HG03097 (cell line): ENCODE data around the gene ROPN1.

Experiments used
- ATAC-seq: cut with Tn5 transposase; IDR thresholded peaks from one replicate; pipeline ENCODE4 v1.9.1; 2021; ENCODE audit not compliant: unreplicated experiment, low FRiP score

ROPN1 gene

DNA sequence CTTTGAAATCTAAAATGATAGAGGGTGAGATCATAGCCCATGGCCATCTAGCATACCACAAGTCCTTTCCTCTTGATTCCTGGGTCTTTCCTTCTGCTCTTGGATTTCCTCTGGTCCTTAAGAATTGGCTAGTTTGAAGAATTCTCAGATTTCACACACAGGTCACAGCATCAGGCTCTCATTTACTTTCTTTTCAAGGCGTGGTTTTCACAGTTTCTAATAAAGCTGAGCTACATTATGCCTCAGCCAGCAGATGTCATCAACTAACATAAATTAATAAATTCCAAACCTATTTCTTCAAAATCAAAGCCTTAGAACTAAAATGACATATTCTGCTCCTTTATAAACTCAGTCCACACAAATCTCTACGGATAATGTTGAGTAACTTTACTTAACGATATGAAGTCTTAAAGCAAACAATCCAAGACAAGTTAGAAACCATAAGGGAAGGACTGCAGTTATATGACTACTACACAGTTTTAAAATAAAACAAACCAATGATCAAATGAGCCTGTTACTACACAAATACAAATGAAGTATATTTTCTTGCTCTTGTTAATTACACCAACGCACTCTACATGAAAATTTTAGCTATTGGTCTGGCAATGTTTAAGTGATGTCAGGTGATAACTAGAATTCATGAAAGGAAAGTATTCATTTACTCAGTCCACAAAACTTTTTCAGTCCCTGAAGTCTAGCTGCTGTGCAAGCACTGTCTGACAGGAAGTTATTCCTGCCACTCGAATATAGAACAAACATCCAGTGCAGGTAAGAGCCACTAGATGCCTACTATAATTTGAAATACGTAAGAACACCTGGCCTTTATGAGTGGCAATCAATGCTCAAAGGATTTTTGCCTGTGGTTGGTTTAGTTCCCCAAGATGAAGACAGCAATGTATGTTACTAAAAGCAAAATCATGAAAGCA lies 40.1 kb downstream of the ROPN1 start:
- no peak for ATAC-seq

DNA sequence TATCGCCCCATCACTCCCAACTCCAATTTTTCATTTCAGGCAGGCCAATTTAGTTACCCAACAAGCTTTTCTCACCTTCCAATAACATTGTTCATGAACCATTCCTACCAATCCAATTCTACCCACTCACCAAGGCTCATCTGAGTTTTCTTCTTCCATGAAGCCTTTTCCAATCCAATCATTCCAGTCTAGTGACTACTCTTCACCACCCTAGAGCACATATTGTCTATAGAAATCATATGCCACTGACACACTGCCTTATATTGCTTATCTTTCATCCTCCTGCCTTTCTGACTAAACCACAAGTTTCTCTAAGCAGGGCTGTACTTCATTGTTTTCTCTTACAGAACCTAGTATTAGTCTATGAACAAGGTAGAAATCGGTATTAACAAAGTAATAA lies 42.3 kb downstream of the ROPN1 start:
- no peak for ATAC-seq

DNA sequence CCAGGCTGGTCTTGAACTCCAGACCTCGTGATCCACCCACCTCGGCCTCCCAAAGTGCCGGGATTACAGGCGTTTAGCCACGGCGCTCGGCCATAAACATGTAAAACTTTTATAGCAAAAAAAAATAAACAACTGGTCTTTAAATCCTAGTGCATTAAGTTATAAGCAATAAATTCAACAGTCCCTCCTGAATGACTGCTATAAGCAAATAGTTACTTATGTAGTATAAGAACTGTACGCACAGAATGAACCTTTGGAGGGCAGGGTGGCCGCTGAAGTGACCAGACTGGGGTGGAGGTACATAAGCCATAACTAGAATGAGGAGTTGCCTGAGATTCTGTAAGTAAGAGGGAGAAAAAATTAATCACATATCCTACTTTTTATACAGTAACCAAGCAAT lies 43.5 kb downstream of the ROPN1 start:
- ATAC-seq = no peak

DNA sequence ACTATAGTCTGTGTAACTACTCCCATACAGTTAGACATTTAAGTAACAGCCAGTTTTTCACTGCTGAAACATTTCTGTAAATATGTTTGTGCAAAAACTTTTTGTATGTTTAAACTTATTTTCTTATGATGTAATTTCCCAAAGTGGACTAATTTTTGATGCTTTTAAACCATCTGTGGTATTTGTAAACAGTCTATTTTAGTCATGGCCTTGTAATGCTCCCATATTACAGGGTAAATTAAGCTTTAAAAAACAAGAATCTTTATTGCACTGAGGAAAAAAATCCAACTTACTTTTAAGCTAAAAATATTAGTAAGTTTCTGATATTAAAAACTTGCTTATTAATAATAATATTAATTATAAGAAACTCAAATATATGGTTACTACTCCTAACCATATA lies 44.4 kb downstream of the ROPN1 start:
- no peak for ATAC-seq

DNA sequence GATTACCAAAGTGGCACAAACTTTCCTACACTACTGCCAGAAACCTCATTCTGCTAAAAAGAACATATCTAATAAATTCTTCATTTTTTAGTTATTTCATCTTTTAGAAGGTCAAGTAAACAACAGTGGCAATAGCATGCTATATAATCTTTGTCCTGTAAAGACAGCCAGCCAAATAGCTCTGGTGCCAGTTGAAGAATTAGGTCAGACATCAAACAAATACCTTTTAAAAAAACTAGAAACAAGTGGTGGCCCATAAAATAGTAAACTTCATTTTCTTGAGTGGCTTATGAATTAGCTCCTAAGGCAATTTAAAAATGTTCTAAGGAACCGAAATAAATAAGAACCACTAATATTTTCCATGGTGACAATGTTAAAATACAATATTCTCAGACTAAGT lies 50.4 kb downstream of the ROPN1 start:
- no peak for ATAC-seq

DNA sequence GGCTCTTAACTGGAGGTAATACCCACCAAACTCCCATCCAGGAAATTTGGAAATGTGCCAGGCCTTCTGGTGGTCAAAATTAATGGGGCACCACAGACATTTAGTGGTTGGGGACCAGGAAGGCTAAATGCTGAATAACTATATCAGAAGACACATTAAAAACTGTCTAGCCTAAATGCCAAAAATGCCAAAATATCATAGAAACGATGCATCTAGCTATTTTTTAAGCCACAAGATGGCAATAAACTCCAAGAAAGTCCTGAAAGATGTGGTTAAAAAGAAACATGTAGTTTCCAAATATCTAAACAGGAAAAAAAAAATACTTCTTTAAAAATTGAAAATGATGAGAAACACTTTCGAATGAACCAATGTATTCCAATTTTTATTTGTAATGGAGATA lies 50.8 kb downstream of the ROPN1 start:
- no peak for ATAC-seq

DNA sequence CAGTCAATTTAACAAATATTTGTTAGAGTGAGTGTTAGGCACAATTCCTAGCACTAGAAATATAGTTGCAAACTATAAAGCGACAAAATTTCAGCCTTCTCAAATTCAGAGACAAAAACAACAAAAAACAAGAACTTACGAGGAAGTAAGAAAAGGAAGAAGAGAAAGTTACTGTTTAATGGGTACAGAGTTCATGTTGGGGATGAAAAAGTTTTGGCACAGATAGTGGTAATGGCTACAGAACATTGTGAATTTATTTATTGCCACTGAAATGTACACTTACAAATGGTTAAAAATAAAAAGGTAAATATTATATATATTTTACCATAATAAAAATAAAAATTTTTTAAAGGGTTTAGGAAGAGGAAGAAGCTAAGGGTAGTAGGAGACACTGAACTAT lies 52.2 kb downstream of the ROPN1 start:
- no peak for ATAC-seq

DNA sequence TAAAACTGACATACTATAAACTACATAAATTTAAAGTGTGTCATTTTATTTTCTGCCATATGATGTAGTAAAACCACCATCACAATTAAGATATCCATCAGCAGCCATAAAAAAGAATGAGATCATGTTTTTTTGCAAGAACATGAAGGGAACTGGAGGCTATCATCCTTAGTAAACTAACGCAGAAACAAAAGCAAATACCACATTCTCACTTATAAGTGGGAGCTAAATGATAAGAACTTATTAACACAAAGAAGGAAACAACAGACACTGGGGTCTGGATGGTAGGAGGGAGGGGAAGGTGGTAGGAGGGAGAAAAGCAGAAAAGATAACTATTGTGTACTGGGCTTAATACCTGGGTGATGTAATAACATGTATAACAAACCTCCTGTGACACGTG lies 55.5 kb downstream of the ROPN1 start:
- ATAC-seq = no peak

DNA sequence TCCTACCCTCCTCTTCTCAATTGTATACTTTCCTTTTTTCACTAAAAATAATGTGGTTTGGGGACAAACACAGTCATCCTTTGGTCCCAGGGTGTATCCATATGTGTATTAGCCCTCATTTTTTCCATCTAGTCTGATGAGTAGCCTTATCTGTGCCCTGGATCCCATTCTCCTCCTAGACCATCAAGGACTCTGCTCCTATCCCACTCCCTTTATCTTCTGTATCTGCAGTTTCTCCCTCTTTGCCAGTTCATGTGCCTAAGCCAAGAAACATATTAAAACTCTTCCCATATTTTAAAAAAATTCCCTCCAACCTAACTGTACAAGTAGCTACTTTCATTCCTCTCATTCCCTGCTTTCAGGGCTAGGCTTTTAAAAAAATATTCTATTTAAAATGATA lies 56.1 kb downstream of the ROPN1 start:
- no peak for ATAC-seq

DNA sequence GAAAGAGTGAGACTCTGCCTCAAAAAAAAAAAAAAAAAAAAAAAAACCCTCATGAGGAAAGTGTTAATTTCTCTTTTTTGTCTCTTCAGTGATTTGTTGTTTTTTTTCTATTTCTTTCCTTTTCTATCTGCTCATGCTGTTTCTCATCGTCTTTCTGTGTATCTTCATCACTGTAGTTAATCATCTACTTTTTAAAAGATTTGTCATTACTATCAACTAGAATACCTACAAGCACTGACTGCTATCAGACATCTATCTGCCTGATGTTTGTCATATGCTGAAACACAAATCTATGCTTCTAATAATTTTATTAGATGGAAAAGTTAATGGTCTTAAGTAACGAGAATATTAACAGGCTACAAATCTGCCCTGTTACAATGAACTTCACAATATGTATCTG lies 57.7 kb downstream of the ROPN1 start:
- ATAC-seq = no peak

DNA sequence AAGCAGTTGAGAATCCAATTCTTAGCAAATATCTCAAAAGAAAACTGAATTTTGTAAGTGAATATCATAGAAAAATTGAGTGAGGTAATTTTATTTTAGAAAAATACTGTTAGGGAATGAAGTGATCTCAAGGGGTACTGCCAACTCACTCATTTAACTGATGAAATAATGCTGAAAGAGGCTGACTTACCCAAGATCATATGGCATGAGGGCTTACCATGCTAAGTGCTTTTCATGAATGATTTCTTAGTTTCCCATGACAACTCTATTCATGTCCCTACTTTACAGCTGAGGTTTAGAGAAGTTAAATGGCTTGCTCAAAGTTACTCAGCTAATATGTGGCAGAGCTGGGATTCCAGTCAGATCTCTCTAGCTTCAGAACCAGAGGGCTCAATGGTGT lies 61.5 kb downstream of the ROPN1 start:
- ATAC-seq = no peak

DNA sequence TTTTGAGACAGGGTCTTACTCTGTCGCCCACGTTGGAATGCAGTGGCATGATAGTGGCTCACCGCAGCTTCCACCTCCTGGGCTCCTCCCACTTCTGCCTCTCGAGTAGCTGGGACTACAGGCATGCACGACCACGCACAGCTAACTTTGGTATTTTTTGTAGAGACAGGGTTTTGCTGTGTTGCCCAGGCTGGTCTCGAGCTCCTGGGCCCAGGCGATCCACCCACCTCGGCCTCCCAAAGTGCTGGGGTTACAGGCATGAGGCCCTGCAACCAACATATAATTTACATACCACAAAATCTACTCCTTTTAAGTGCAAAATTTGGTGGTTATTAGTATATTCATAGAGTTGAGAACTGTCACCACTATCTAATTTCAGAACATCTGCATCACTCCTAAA lies 62.6 kb downstream of the ROPN1 start:
- no peak for ATAC-seq

DNA sequence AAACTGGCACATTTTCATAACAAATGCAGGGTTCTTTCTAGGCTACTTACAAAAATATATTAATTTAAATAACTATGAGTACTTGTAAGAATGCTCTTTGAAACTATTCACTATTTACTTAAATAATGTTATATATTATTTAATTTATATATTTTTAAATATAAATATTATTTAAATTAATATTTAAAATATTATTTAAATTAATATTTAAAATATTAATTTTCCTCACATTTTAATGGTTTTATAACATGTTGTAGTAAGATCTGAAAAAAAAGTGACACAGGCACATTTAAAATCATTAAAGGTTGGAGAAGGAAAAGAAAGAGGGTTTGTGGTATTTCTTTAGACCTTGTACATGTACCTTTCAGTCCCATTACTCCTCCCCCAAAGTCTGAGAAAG lies 65.5 kb downstream of the ROPN1 start:
- no peak for ATAC-seq

DNA sequence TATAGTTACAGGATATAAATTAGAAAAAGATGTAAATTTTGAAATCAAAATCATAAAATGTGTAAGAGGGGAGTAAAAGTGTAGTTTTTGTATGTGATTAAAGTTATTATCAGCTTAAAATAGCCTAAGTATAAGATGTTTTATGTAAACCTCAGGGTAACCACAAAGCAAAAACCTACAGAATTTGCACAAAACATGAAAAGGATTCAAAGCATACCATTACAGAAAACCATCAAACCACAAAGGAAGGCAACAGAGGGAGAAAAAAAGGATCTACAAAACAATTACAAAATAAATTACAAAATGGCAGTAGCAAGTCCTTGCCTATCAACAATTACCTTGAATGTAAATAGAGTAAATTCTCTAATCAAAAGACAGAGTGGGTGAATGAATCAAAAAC lies 71.1 kb downstream of the ROPN1 start:
- no peak for ATAC-seq

DNA sequence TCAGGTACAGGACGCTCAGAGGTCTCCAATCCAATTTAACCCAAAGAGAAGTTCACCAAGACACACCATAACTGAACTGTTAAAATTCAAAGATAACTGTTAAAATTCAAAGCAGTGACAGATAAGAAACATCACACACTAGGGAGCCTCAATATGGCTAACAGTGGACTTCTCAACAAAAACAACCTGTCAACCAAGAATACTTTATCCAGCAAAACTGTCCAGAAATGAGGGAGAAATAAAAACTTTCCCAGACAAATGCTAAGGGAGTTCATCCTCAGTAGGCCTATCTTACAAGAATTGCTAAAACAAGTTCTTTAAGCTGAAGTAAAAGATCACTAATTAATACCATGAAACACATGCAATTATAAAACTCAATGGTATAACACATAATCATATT lies 71.5 kb downstream of the ROPN1 start:
- no peak for ATAC-seq

DNA sequence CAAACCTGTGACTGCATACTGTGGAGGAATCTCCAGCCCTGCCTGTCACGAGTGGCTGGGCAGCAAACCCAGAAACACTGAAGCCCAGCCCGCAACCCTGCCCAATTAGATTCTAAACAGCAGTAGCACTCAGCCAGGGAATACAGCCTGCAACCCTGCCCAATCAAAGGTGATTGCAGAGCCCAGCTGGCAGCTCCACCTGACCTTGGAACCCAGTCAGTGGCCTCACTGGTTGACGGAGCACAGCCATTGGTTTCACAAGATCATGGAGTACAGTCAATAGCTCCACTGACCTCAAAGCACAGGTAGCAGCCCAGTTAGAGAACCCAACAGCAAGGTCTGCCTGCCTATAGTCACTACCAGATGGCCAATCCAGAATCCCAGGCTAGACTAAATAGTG lies 72.6 kb downstream of the ROPN1 start:
- no peak for ATAC-seq
